ENCODE results near the gene CIZ1. TPM values are rescaled to one million over a fixed set of nuclear protein-coding genes. Genes with fewer than 3 reads are reported as not detected.

Gene CIZ1
- total and polyA plus RNA-seq, 2 experiments from 2014 or later, result 95.0 to 105 TPM

- H3K27me3 ChIP-seq, result no peaks in the 10 kb centered on the region
- peaks cover 13% of the 10 kb centered on the region for H3K36me3 ChIP-seq
- H3K27ac ChIP-seq, result peak overlapping the region; percentile 15
- TF ChIP-seq, protein P1, sequence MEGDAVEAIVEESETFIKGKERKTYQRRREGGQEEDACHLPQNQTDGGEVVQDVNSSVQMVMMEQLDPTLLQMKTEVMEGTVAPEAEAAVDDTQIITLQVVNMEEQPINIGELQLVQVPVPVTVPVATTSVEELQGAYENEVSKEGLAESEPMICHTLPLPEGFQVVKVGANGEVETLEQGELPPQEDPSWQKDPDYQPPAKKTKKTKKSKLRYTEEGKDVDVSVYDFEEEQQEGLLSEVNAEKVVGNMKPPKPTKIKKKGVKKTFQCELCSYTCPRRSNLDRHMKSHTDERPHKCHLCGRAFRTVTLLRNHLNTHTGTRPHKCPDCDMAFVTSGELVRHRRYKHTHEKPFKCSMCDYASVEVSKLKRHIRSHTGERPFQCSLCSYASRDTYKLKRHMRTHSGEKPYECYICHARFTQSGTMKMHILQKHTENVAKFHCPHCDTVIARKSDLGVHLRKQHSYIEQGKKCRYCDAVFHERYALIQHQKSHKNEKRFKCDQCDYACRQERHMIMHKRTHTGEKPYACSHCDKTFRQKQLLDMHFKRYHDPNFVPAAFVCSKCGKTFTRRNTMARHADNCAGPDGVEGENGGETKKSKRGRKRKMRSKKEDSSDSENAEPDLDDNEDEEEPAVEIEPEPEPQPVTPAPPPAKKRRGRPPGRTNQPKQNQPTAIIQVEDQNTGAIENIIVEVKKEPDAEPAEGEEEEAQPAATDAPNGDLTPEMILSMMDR (IDR thresholded peaks at IDR 0.05; ENCODE audit: low read depth, low read length), result no peak
- peaks cover 9% of the 10 kb centered on the region for H3K4me1 ChIP-seq (ENCODE audit: low read depth)
- peak overlapping the region; percentile 78 for H3K4me3 ChIP-seq
- H3K9me3 ChIP-seq (ENCODE audit: low read depth), result no peaks in the 10 kb centered on the region
- DNase-seq (ENCODE audit: low read depth in 1 of 2, low spot score in 1 of 2), result no peak
Observed at GRCh38 chr9:128190013-128190412, 1.4 kb downstream of the CIZ1 start.

DNA sequence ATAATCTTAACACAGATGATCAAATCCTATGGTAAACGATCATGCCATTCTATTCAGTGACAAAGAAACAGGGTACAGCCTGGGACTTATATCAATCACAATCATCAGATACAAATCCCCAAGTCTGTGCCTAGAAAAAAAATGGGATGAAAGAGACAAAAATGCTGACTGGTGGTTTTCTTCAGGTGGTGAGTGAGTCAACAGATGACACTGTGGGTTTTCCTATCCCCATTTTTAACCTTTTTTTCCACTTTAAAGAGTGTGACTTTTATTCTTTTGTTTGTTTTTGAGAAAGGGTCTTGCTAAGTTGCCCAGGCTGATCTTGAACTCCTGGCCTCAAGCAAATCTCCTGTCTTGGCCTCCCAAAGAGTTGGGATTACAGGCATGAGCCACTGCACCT, 3.2 kb downstream of the CIZ1 start:
- Histone ChIP-seq H3K27me3 (no peaks in the 10 kb centered on the region), H3K36me3 (peaks cover 21% of the 10 kb centered on the region)
- TF ChIP-seq, protein P1 (IDR thresholded peaks at IDR 0.05; ENCODE audit: low read depth, low read length), result no peak

GRCh38 chr9:128187361-128187760, 4.0 kb downstream of the CIZ1 start:
- Histone ChIP-seq H3K4me1 (ENCODE audit: low read depth) (peaks cover 9% of the 10 kb centered on the region), H3K27me3 (no peaks in the 10 kb centered on the region), H3K36me3 (peaks cover 26% of the 10 kb centered on the region), H3K4me3 (no peak overlapping the region), H3K27ac (no peak overlapping the region), H3K9me3 (ENCODE audit: low read depth) (no peaks in the 10 kb centered on the region)
- DNase-seq (ENCODE audit: low read depth in 1 of 2, low spot score in 1 of 2), result no peak
- TF ChIP-seq, protein P1 (IDR thresholded peaks at IDR 0.05; ENCODE audit: low read depth, low read length), result no peak

More for the DNA sequence above, 3.2 kb downstream of the CIZ1 start:
- Histone ChIP-seq H3K4me3 (no peak overlapping the region), H3K9me3 (ENCODE audit: low read depth) (no peaks in the 10 kb centered on the region), H3K27ac (no peak overlapping the region), H3K4me1 (ENCODE audit: low read depth) (peaks cover 9% of the 10 kb centered on the region)
- DNase-seq (ENCODE audit: low read depth in 1 of 2, low spot score in 1 of 2), result no peak

DNA sequence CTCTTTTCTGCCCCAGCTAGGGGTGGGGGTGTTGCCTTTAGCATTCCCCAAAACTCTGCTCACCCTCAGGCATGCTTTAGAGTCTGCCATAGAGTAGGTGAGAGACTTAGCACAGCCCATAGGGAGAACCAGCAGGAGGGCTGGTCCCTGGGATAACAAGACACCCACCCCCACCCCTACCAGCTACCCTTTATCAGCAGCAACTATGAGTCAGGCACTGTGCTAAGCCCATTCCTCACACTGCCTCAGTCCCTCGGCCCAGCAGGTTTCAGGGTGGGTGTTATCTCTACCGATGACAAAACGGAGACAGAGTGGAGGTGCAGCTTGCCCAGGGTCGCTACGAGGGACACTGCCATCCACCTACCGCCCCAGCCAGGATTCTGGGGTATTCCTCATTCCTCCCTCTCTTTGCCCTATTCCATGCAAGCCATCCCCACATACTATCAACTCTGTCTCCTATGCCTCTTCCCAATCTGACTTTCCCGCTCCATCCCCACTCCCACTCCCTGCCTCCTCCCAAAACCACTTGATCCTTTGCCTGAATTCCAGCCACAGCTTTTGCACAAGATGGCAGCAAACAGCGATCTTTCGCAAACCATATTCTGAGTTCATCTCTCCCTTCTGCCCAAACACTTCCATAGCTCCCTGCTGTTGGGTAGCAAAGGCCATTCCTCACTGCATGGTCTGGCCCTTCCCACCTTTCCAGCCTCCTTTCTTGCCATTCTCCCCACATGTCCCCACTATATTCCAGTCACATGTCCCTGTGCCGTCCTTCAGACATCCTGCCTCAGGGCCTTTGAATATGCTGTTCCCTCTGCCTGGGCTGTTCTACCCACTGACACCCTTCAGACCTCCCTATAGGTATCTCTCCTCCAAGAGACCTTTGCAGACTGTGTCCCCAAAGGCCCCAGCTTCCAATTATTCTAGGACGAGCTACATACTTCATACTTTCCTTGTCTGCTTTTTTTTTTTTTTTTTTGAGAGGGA, 5.1 kb downstream of the CIZ1 start:
- H3K9me3 ChIP-seq (ENCODE audit: low read depth), result no peaks in the 10 kb centered on the region
- no peaks in the 10 kb centered on the region for H3K27me3 ChIP-seq
- H3K36me3 ChIP-seq, result peaks cover 26% of the 10 kb centered on the region
- H3K4me1 ChIP-seq (ENCODE audit: low read depth), result peaks cover 9% of the 10 kb centered on the region
- TF ChIP-seq, protein P1 (IDR thresholded peaks at IDR 0.05; ENCODE audit: low read depth, low read length), result no peak
- no peak for DNase-seq (ENCODE audit: low read depth in 1 of 2, low spot score in 1 of 2)
- H3K27ac ChIP-seq, result no peak overlapping the region
- no peak overlapping the region for H3K4me3 ChIP-seq

DNA sequence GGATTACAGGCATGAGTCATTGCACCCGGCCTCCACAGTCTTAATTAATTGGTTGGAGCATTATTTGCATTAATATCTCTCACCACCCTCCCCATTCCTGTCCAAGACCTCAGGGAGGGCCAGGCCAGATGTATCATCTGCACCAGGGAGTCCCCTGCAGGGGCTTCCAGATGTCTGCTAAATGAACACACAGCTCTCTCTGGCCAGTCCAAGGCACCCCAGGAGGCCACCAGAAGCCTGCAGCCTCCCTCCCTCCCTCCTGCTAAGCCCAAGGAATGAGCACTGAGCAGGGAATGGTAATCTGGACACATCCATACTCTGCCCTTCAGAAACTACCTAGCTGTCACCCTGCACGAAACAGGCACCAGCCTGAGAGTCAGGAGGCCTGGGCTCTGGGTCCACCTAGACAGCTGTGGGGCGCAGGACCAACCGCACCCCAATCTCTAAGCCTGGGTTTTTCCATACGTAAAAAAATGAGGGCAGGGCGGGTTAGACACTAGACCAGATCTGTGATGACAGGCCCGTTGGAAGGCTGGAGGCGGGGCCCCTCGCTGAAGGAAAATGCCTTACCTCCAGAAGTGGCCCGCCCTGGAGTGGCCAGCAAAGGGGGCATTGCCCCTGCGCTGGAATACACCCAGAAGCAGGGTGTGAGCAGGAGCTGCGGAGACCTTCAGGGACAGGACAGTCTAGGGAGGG, 8.3 kb downstream of the CIZ1 start:
- Histone ChIP-seq H3K27me3 (no peaks in the 10 kb centered on the region), H3K36me3 (peaks cover 46% of the 10 kb centered on the region), H3K9me3 (ENCODE audit: low read depth) (no peaks in the 10 kb centered on the region), H3K4me3 (no peak overlapping the region), H3K27ac (no peak overlapping the region), H3K4me1 (ENCODE audit: low read depth) (no peaks in the 10 kb centered on the region)
- no peak for DNase-seq (ENCODE audit: low read depth in 1 of 2, low spot score in 1 of 2)
- TF ChIP-seq, protein P1 (IDR thresholded peaks at IDR 0.05; ENCODE audit: low read depth, low read length), result no peak
